GM12873 (cell line): ENCODE results near the gene PHF21B.

Experiments
- CTCF ChIP-seq: IDR thresholded peaks from 2 replicates; pipeline ENCODE4 v1.5.1; 2012; ENCODE audit warnings: low read depth, mild to moderate bottlenecking, moderate library complexity, low read length, control low read depth; ENCODE audit not compliant: insufficient read depth; ENCODE audit errors: missing control alignments

The PHF21B gene

GRCh38 chr22:44969817-44970216 is 40.0 kb downstream of the PHF21B start:
- TF ChIP-seq CTCF = no peak

GRCh38 chr22:44968736-44969135 is 41.1 kb downstream of the PHF21B start:
- peak; percentile 33 for TF ChIP-seq CTCF

GRCh38 chr22:44965171-44965570 is 44.6 kb downstream of the PHF21B start:
- no peak for TF ChIP-seq CTCF

- no peak for TF ChIP-seq CTCF
These were observed 45.1 kb downstream of the PHF21B start for GRCh38 chr22:44964722-44965078.

GRCh38 chr22:44963832-44964721 is 45.7 kb downstream of the PHF21B start:
- TF ChIP-seq CTCF = no peak

GRCh38 chr22:44962741-44963454 is 46.9 kb downstream of the PHF21B start:
- TF ChIP-seq CTCF = no peak

GRCh38 chr22:44956840-44957767 is 52.7 kb downstream of the PHF21B start:
- no peak for TF ChIP-seq CTCF
